ENCODE data around the gene LASP1NB.

The LASP1NB gene

DNA sequence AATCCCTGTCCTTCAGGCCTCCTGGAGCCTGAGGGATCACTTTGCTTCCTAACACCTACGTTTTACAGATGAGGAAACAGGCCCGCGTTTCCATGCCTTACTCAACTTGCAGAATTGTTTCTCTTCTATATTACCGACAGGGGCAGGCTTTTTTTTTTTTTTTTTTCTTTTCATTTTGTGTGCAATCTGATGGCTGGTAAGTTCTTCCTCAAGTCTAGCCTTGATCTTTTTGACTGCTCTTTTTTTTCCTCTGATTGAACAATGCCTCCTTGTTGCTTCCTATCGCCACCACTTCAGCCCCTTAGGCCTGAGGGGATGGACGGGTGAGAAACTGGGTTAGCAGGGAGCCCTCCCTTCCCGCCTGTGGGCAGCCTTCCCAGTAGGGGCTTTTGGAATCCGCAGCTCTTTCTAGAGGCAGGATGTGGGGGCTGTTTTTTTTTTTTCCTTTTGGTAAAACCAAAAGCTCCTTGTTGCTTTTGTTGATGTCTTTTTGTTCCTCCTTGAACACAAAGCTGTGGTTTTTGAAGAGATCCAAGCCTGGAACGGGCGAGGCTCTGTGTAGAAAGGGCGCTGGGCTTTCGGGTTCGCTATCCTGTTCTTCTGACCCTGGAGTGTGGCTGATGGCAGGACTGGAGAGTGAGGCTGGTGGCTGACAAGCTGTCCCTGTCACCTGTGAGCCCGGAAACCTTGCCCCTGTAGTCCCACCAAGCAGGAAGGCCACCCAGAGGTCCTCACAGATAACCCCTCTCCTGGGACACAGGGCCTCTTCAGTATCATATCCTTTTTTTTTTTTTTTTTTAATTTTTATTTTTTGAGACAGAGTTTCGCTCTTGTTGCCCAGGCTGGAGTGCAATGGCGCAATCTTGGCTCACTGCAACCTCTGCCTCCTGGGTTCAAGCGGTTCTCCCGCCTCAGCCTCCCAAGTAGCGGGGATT lies 41.6 kb upstream of the LASP1NB start:
- TF ChIP-seq, protein P1, sequence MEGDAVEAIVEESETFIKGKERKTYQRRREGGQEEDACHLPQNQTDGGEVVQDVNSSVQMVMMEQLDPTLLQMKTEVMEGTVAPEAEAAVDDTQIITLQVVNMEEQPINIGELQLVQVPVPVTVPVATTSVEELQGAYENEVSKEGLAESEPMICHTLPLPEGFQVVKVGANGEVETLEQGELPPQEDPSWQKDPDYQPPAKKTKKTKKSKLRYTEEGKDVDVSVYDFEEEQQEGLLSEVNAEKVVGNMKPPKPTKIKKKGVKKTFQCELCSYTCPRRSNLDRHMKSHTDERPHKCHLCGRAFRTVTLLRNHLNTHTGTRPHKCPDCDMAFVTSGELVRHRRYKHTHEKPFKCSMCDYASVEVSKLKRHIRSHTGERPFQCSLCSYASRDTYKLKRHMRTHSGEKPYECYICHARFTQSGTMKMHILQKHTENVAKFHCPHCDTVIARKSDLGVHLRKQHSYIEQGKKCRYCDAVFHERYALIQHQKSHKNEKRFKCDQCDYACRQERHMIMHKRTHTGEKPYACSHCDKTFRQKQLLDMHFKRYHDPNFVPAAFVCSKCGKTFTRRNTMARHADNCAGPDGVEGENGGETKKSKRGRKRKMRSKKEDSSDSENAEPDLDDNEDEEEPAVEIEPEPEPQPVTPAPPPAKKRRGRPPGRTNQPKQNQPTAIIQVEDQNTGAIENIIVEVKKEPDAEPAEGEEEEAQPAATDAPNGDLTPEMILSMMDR (IDR thresholded peaks at IDR 0.05) = peak; percentile 46
- no peak for DNase-seq
- peak overlapping the region; percentile 71 for H3K27ac Mint-ChIP-seq
- H3K36me3 Mint-ChIP-seq (ENCODE audit: low read depth) = peaks cover 48% of the 10 kb centered on the region
- peaks cover 84% of the 10 kb centered on the region for H3K4me1 Mint-ChIP-seq (ENCODE audit: low read depth)
- H3K9me3 Mint-ChIP-seq = no peaks in the 10 kb centered on the region
- H3K4me3 Mint-ChIP-seq = peak overlapping the region; percentile 61
- H3K27me3 Mint-ChIP-seq (ENCODE audit: insufficient read depth) = no peaks in the 10 kb centered on the region; the same call in 1 of the 2 replicates

DNA sequence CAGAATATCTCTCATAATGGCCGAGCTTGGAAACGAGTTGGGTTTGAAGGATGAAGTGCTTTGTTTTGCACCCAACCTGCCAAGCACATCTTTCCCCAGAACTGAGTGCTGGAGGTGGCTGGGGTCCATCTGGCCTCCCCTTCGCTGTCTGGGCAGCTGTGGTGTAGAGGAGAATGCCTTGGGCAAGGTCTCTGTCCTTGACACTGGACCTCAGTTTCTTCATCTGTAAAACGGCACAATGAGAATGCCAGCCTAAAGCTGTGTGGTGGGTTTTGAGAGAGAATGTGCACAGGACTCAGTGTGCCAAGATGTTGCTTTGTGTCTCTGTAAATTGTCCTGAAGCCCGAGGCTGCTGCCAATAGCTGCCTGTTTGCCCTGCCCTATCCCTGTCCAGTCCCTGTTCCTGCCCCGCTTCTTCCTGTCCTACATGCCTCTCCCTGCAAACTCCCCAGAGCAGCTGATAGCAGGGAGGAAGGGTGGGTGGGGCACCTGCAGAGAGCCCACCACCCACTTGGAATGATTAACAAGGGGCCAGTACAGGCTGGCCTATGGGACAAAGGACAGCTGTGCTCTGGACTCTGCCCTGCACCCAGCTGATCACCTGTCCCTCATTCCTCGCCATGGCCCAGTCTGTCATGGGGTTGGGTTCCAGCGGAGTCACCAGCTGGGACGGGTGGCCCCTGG lies 40.2 kb upstream of the LASP1NB start:
- no peaks in the 10 kb centered on the region for H3K9me3 Mint-ChIP-seq
- no peak for DNase-seq
- H3K27ac Mint-ChIP-seq = peak overlapping the region; percentile 59
- TF ChIP-seq, protein P1 (IDR thresholded peaks at IDR 0.05) = no peak
- H3K36me3 Mint-ChIP-seq (ENCODE audit: low read depth) = peaks cover 48% of the 10 kb centered on the region
- peaks cover 73% of the 10 kb centered on the region for H3K4me1 Mint-ChIP-seq (ENCODE audit: low read depth)
- H3K4me3 Mint-ChIP-seq = peak overlapping the region; percentile 37
- no peaks in the 10 kb centered on the region; the same call in 1 of the 2 replicates for H3K27me3 Mint-ChIP-seq (ENCODE audit: insufficient read depth)

- DNase-seq = peak; percentile 38
- Mint-ChIP-seq H3K36me3 (ENCODE audit: low read depth) (peaks cover 45% of the 10 kb centered on the region), H3K4me1 (ENCODE audit: low read depth) (peaks cover 65% of the 10 kb centered on the region), H3K27me3 (ENCODE audit: insufficient read depth) (no peaks in the 10 kb centered on the region; the same call in 1 of the 2 replicates), H3K9me3 (no peaks in the 10 kb centered on the region), H3K27ac (peak overlapping the region; percentile 59), H3K4me3 (peak overlapping the region; percentile 37)
- TF ChIP-seq, protein P1 (IDR thresholded peaks at IDR 0.05) = no peak
Observed at GRCh38 chr17:38885728-38886642, 39.4 kb upstream of the LASP1NB start.

DNA sequence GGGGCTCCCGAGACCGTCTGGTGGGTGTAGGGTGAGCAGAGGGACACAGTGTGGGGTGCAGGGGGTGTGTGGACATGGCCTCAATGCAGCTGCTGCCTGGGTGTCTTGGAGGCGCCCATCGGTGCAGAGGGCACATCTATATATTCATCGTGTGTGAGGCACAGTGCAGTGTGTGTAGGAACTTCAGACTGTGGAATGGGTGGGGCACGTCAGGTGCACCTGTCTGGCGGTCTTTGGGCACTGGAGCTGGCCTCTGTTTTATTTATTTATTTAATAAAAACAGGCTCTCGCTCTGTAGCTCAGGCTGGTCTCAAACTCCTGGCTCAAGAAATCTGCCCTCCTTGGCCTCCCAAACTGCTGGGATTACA lies 38.8 kb upstream of the LASP1NB start:
- Mint-ChIP-seq H3K9me3 (no peaks in the 10 kb centered on the region), H3K4me3 (no peak overlapping the region), H3K36me3 (ENCODE audit: low read depth) (peaks cover 38% of the 10 kb centered on the region), H3K27ac (peak overlapping the region; percentile 59), H3K4me1 (ENCODE audit: low read depth) (peaks cover 58% of the 10 kb centered on the region), H3K27me3 (ENCODE audit: insufficient read depth) (no peaks in the 10 kb centered on the region; the same call in 1 of the 2 replicates)
- TF ChIP-seq, protein P1 (IDR thresholded peaks at IDR 0.05) = no peak
- no peak for DNase-seq

DNA sequence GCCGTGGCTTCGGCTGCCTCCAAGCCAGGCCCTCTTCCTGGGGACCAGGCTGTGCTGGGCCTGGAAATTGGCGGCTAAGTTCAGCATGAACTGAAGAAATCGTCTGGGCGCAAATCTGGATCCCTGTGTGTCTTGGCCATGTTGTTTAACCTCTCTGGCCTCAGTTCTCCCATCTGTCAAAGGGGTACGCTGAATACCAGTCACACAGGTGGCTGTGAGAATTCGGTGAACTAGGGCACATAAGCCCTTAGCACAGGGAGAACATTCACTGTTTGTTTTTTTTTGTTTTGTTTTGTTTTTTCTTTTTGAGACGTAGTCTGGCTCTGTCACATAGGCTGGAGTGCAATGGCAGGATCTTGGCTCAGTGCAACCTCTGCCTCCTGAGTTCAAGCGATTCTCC lies 36.6 kb upstream of the LASP1NB start:
- H3K9me3 Mint-ChIP-seq = no peaks in the 10 kb centered on the region
- no peak overlapping the region for H3K27ac Mint-ChIP-seq
- DNase-seq = no peak
- TF ChIP-seq, protein P1 (IDR thresholded peaks at IDR 0.05) = no peak
- H3K4me3 Mint-ChIP-seq = no peak overlapping the region
- H3K27me3 Mint-ChIP-seq (ENCODE audit: insufficient read depth) = no peaks in the 10 kb centered on the region; the same call in 1 of the 2 replicates
- H3K4me1 Mint-ChIP-seq (ENCODE audit: low read depth) = peaks cover 36% of the 10 kb centered on the region
- H3K36me3 Mint-ChIP-seq (ENCODE audit: low read depth) = peaks cover 21% of the 10 kb centered on the region
